Measurements from ENCODE around the gene CASZ1. TPM values are rescaled to one million over a fixed set of nuclear protein-coding genes. Genes with fewer than 3 reads are reported as not detected.

Gene CASZ1
- total and polyA plus RNA-seq, 10 of the 15 experiments (the other 5 are each of a cell fraction or from before 2014, with no cell fraction given), result 0.52 to 9.8 (median 3.7) TPM

DNA sequence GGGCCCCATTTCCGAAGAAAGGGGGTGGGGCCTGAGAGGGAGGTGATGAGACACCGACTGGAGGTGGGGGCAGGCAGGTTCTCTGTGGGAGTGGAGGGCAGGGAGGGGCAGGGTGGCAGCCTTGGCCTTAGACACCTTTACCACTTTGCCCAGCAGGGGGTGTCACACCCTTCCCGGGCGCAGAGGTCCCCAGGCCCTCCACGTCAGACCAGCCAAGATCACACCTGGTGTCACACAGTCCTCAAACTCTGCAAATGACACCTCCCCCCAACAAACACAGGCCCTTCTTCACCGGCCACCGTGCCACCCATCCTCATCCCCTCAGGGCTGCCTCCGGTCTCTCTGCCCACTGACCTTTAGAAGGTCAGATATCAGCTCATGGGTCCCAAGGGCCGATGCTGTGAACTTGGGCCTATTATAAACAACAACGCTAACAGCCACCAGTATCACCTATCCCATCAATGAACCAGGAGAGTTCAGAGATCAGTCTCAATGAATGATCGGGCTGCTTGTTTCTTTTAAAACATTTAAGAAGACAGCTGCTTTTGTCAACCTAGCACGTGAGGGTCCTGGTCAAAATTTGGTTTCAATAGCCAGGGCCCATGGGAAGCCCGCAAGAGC lies 103.9 kb downstream of the CASZ1 start (continued):
- TF ChIP-seq BCL3 (IDR thresholded peaks at IDR 0.05; ENCODE audit: borderline replicate concordance, insufficient read depth, low read depth, low read length, poor library complexity, severe bottlenecking), result no peak
- TF ChIP-seq NR2F1 (conservative IDR thresholded peaks at IDR 0.05), result 0 out of 2 replicates have a peak, but pooled peaks have one; percentile 26
- TF ChIP-seq NFXL1 (IDR thresholded peaks at IDR 0.05; ENCODE audit: borderline replicate concordance), result no peak
- TF ChIP-seq HDAC2 (IDR thresholded peaks at IDR 0.05), result no peak
- TF ChIP-seq NBN (IDR thresholded peaks at IDR 0.05), result 0 out of 2 replicates have a peak, but pooled peaks have one; percentile 9
- TF ChIP-seq EZH2 (IDR thresholded peaks at IDR 0.05; ENCODE audit: borderline replicate concordance, control insufficient read depth, low read depth, low read length), result no peak
- TF ChIP-seq TCF3 (IDR thresholded peaks at IDR 0.05; ENCODE audit: borderline replicate concordance, insufficient read depth, low read depth, low read length), result 0 out of 2 replicates have a peak, but pooled peaks have one; percentile 50
- TF ChIP-seq, protein P1, sequence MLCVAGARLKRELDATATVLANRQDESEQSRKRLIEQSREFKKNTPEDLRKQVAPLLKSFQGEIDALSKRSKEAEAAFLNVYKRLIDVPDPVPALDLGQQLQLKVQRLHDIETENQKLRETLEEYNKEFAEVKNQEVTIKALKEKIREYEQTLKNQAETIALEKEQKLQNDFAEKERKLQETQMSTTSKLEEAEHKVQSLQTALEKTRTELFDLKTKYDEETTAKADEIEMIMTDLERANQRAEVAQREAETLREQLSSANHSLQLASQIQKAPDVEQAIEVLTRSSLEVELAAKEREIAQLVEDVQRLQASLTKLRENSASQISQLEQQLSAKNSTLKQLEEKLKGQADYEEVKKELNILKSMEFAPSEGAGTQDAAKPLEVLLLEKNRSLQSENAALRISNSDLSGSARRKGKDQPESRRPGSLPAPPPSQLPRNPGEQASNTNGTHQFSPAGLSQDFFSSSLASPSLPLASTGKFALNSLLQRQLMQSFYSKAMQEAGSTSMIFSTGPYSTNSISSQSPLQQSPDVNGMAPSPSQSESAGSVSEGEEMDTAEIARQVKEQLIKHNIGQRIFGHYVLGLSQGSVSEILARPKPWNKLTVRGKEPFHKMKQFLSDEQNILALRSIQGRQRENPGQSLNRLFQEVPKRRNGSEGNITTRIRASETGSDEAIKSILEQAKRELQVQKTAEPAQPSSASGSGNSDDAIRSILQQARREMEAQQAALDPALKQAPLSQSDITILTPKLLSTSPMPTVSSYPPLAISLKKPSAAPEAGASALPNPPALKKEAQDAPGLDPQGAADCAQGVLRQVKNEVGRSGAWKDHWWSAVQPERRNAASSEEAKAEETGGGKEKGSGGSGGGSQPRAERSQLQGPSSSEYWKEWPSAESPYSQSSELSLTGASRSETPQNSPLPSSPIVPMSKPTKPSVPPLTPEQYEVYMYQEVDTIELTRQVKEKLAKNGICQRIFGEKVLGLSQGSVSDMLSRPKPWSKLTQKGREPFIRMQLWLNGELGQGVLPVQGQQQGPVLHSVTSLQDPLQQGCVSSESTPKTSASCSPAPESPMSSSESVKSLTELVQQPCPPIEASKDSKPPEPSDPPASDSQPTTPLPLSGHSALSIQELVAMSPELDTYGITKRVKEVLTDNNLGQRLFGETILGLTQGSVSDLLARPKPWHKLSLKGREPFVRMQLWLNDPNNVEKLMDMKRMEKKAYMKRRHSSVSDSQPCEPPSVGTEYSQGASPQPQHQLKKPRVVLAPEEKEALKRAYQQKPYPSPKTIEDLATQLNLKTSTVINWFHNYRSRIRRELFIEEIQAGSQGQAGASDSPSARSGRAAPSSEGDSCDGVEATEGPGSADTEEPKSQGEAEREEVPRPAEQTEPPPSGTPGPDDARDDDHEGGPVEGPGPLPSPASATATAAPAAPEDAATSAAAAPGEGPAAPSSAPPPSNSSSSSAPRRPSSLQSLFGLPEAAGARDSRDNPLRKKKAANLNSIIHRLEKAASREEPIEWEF (IDR thresholded peaks at IDR 0.05; ENCODE audit: insufficient replicate concordance, low read depth, low read length), result no peak
- no peak for TF ChIP-seq RB1 (IDR thresholded peaks at IDR 0.05; ENCODE audit: borderline replicate concordance)
- TF ChIP-seq CBX3 (IDR thresholded peaks at IDR 0.05; ENCODE audit: borderline replicate concordance, low read depth), result no peak
- TF ChIP-seq IRF5 (IDR thresholded peaks at IDR 0.05; ENCODE audit: borderline replicate concordance), result no peak
- no peak for TF ChIP-seq MXI1 (IDR thresholded peaks at IDR 0.05; ENCODE audit: low read depth, low read length)
- no peak for TF ChIP-seq ZNF687 (IDR thresholded peaks at IDR 0.05)
- no peak for TF ChIP-seq ZNF24 (IDR thresholded peaks at IDR 0.05)
- peak; percentile 60 for TF ChIP-seq RAD21 (IDR thresholded peaks at IDR 0.05; ENCODE audit: insufficient read depth, low read depth, low read length)
- TF ChIP-seq HDAC6 (IDR thresholded peaks at IDR 0.05; ENCODE audit: unreplicated experiment), result no peak
- no peak for TF ChIP-seq CBX5 (IDR thresholded peaks at IDR 0.05; ENCODE audit: low read depth)
- no peak for TF ChIP-seq POU2F2 (IDR thresholded peaks at IDR 0.05; ENCODE audit: borderline replicate concordance, low read depth, low read length)
